ENCODE results near the gene KCNE5.

The KCNE5 gene

GRCh38 chrX:109635146-109635545 is 10.2 kb upstream of the KCNE5 start:
- no peaks in the 10 kb centered on the region for H3K27me3 Mint-ChIP-seq (ENCODE audit: low read depth)
- no peaks in the 10 kb centered on the region for H3K9me3 Mint-ChIP-seq
- no peak overlapping the region for H3K4me3 Mint-ChIP-seq
- H3K27ac Mint-ChIP-seq = peak overlapping the region in 1 of 3 experiments; percentile 34
- H3K4me1 Mint-ChIP-seq = no peaks in the 10 kb centered on the region
- peak; percentile 50 to 60 (median 52) for TF ChIP-seq CTCF (IDR thresholded peaks at IDR 0.05; ENCODE audit: unreplicated experiment in 3 of 3)
- peaks cover 6% of the 10 kb centered on the region for H3K36me3 Mint-ChIP-seq (ENCODE audit: low read depth)

GRCh38 chrX:109632906-109633504 is 8.0 kb upstream of the KCNE5 start:
- peak; percentile 67 to 74 (median 72) for TF ChIP-seq CTCF (IDR thresholded peaks at IDR 0.05; ENCODE audit: unreplicated experiment in 3 of 3)
- Mint-ChIP-seq H3K36me3 (ENCODE audit: low read depth) (peaks cover 2% of the 10 kb centered on the region), H3K27me3 (ENCODE audit: low read depth) (no peaks in the 10 kb centered on the region), H3K4me1 (peaks cover 6% of the 10 kb centered on the region), H3K9me3 (no peaks in the 10 kb centered on the region), H3K4me3 (no peak overlapping the region), H3K27ac (no peak overlapping the region)

GRCh38 chrX:109629310-109629709 is 4.3 kb upstream of the KCNE5 start:
- Mint-ChIP-seq H3K27me3 (ENCODE audit: low read depth) (no peaks in the 10 kb centered on the region), H3K27ac (no peak overlapping the region), H3K4me1 (peaks cover 11% of the 10 kb centered on the region), H3K9me3 (peaks cover 4% of the 10 kb centered on the region), H3K4me3 (no peak overlapping the region), H3K36me3 (ENCODE audit: low read depth) (peaks cover 4% of the 10 kb centered on the region)
- no peak for TF ChIP-seq CTCF (IDR thresholded peaks at IDR 0.05; ENCODE audit: unreplicated experiment in 3 of 3)

GRCh38 chrX:109626637-109627036 is 1.7 kb upstream of the KCNE5 start:
- H3K4me1 Mint-ChIP-seq = peaks cover 25% of the 10 kb centered on the region
- H3K27me3 Mint-ChIP-seq (ENCODE audit: low read depth) = no peaks in the 10 kb centered on the region
- H3K27ac Mint-ChIP-seq = no peak overlapping the region
- no peak for TF ChIP-seq CTCF (IDR thresholded peaks at IDR 0.05; ENCODE audit: unreplicated experiment in 3 of 3)
- H3K4me3 Mint-ChIP-seq = no peak overlapping the region
- H3K9me3 Mint-ChIP-seq = peaks cover 4% of the 10 kb centered on the region
- H3K36me3 Mint-ChIP-seq (ENCODE audit: low read depth) = peaks cover 4% of the 10 kb centered on the region

- Mint-ChIP-seq H3K27me3 (ENCODE audit: low read depth) (no peaks in the 10 kb centered on the region), H3K36me3 (ENCODE audit: low read depth) (peaks cover 4% of the 10 kb centered on the region), H3K27ac (peak overlapping the region; percentile 53 to 79 (median 57)), H3K4me1 (peaks cover 37% of the 10 kb centered on the region), H3K4me3 (peak overlapping the region; percentile 65 to 79 (median 74)), H3K9me3 (peaks cover 4% of the 10 kb centered on the region)
- no peak for TF ChIP-seq CTCF (IDR thresholded peaks at IDR 0.05; ENCODE audit: unreplicated experiment in 3 of 3)
Measured at GRCh38 chrX:109623997-109624396, 975 bp downstream of the KCNE5 start.

- H3K27ac Mint-ChIP-seq = peak overlapping the region in 2 of 3 experiments; percentile 32 to 69
- TF ChIP-seq CTCF (IDR thresholded peaks at IDR 0.05; ENCODE audit: unreplicated experiment in 3 of 3) = no peak
- peaks cover 32% of the 10 kb centered on the region for H3K4me1 Mint-ChIP-seq
- no peaks in the 10 kb centered on the region for H3K27me3 Mint-ChIP-seq (ENCODE audit: low read depth)
- H3K9me3 Mint-ChIP-seq = no peaks in the 10 kb centered on the region
- no peak overlapping the region for H3K4me3 Mint-ChIP-seq
- H3K36me3 Mint-ChIP-seq (ENCODE audit: low read depth) = no peaks in the 10 kb centered on the region
Measured at GRCh38 chrX:109622270-109622669, 2.7 kb downstream of the KCNE5 start.
